Measurements from ENCODE around the gene CACNA1D.

The CACNA1D gene

GRCh38 chr3:53818221-53819162, 324.1 kb downstream of the CACNA1D start:
- DNase-seq (ENCODE audit: extremely low spot score): no peak
- ChIA-PET CTCF (no interaction called here), POLR2A (no interaction called here)
- TF ChIP-seq CTCF (IDR thresholded peaks at IDR 0.05; ENCODE audit: control extremely low read depth, extremely low read depth, low read depth, missing control alignments): no peak

- ChIA-PET CTCF (no interaction called here), POLR2A (no interaction called here)
- no peak for DNase-seq (ENCODE audit: extremely low spot score)
- no peak for TF ChIP-seq CTCF (IDR thresholded peaks at IDR 0.05; ENCODE audit: control extremely low read depth, extremely low read depth, low read depth, missing control alignments)
Measured at GRCh38 chr3:53819163-53819868, 324.9 kb downstream of the CACNA1D start.

- DNase-seq (ENCODE audit: extremely low spot score): no peak
- ChIA-PET CTCF (no interaction called here), POLR2A (no interaction called here)
- TF ChIP-seq CTCF (IDR thresholded peaks at IDR 0.05; ENCODE audit: control extremely low read depth, extremely low read depth, low read depth, missing control alignments): no peak
Measured at GRCh38 chr3:53820084-53820483, 325.7 kb downstream of the CACNA1D start.

- no peak for DNase-seq (ENCODE audit: extremely low spot score)
- ChIA-PET CTCF (interaction anchor here (1.4 kb wide), 1 partner anchor 14 kb away, joined by 3 read pairs; no protein-coding TSS in a partner anchor), POLR2A (no interaction called here)
- TF ChIP-seq CTCF (IDR thresholded peaks at IDR 0.05; ENCODE audit: control extremely low read depth, extremely low read depth, low read depth, missing control alignments): no peak
Measured at GRCh38 chr3:53820756-53821580, 326.6 kb downstream of the CACNA1D start.

GRCh38 chr3:53821631-53822121, 327.3 kb downstream of the CACNA1D start:
- POLR2A ChIA-PET: no interaction called here
- CTCF ChIA-PET: interaction anchor here (0.9 to 1.4 kb wide), 3 partner anchors 12 to 33 kb away, joined by 3 to 4 read pairs (median 3); no protein-coding TSS in a partner anchor
- TF ChIP-seq CTCF (IDR thresholded peaks at IDR 0.05; ENCODE audit: control extremely low read depth, extremely low read depth, low read depth, missing control alignments): no peak
- DNase-seq (ENCODE audit: extremely low spot score): no peak

GRCh38 chr3:53822331-53822741, 327.9 kb downstream of the CACNA1D start:
- CTCF ChIA-PET: interaction anchor here (0.9 to 1.4 kb wide), 3 partner anchors 12 to 34 kb away, joined by 3 to 4 read pairs (median 3); no protein-coding TSS in a partner anchor
- POLR2A ChIA-PET: no interaction called here
- no peak for DNase-seq (ENCODE audit: extremely low spot score)
- no peak for TF ChIP-seq CTCF (IDR thresholded peaks at IDR 0.05; ENCODE audit: control extremely low read depth, extremely low read depth, low read depth, missing control alignments)

Data from GM10248 (cell line).